Ascending aorta (tissue), 2 donors: ENCODE data around the gene C11orf42. TPM values are rescaled to one million over a fixed set of nuclear protein-coding genes. Genes with fewer than 3 reads are reported as not detected.
"Not testable (repeated sequence)": the region's sequence is repeated elsewhere in the genome, so short reads cannot be mapped to it uniquely, and the experiment has no call there.

Experiments used
- DNase-seq, 2 donors: peaks; one replicate each; pipeline ENCODE4 v3.0.0-alpha.2; 2019; ENCODE audit warnings: low spot score in 2 of 2
- H3K27ac ChIP-seq, 2 donors: fragments of 200-600 bp; sonication (generic); one replicate each; pipeline ENCODE4 v1.5.1; 2016 to 2017; ENCODE audit warnings: mild to moderate bottlenecking in 1 of 2
- H3K27me3 ChIP-seq: fragments of 200-600 bp; sonication (generic); one replicate; pipeline ENCODE4 v1.5.1; 2017
- H3K36me3 ChIP-seq, 2 donors: fragments of 200-600 bp; sonication (generic); one replicate each; pipeline ENCODE4 v1.5.1; 2016
- H3K4me1 ChIP-seq, 2 donors: fragments of 200-600 bp; sonication (generic); one replicate each; pipeline ENCODE4 v1.5.1; 2016 to 2017; ENCODE audit warnings: mild to moderate bottlenecking in 1 of 2
- H3K4me3 ChIP-seq, 2 donors: fragments of 200-600 bp; sonication (generic); one replicate each; pipeline ENCODE4 v1.5.1; 2016 to 2017; ENCODE audit warnings: mild to moderate bottlenecking in 1 of 2
- H3K9me3 ChIP-seq, 2 donors: fragments of 200-600 bp; sonication (generic); one replicate each; pipeline ENCODE4 v1.5.1; 2016
- intact Hi-C: fragments of 100-400 bp; cut with DNase I; formaldehyde crosslinking; loops from one replicate; pipeline ENCODE4 v1.15.1; 2023
- total RNA-seq: library from RNA; depleted of rRNA; stranded (reverse); fragments of >200 nt; gene quantifications from one replicate; pipeline ENCODE4 v1.1.0, GENCODE V29; 2016
- TF ChIP-seq, protein P1 (sequence below), 3 experiments: fragments of 200-600 bp in 2 of 3; fragments of 450-650 bp in 1 of 3; sonication (generic) in 2 of 3; IDR thresholded peaks; one replicate each; pipeline ENCODE4 v1.5.1; 2016 to 2019; ENCODE audit warnings: antibody characterized with exemption in 3 of 3, mild to moderate bottlenecking in 1 of 3, moderate library complexity in 1 of 3

C11orf42 gene
- total RNA-seq, 1 donor from 2014 or later: not detected

GRCh38 chr11:6245536-6245935 is 40.2 kb downstream of the C11orf42 start:
- H3K27ac ChIP-seq: no peak overlapping the region

DNA sequence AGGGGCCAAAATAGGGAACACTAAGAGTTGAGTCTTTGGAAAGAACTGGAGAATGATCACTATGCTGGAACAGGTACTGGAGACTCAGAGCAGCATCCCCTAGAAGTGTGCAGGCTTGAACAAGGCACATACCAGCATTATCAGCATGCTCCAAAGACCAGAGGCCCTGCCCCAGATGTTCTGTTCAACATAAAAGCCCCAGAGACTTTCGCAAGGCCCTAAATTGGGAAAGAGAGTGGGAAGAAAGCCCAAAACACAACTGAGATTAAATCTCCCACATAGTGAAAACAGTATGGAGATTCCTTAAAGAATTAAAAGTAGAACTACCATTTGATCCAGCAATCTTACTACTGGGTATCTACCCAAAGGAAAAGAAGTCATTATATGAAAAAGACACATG is 42.9 kb downstream of the C11orf42 start:
- TF ChIP-seq, protein P1, sequence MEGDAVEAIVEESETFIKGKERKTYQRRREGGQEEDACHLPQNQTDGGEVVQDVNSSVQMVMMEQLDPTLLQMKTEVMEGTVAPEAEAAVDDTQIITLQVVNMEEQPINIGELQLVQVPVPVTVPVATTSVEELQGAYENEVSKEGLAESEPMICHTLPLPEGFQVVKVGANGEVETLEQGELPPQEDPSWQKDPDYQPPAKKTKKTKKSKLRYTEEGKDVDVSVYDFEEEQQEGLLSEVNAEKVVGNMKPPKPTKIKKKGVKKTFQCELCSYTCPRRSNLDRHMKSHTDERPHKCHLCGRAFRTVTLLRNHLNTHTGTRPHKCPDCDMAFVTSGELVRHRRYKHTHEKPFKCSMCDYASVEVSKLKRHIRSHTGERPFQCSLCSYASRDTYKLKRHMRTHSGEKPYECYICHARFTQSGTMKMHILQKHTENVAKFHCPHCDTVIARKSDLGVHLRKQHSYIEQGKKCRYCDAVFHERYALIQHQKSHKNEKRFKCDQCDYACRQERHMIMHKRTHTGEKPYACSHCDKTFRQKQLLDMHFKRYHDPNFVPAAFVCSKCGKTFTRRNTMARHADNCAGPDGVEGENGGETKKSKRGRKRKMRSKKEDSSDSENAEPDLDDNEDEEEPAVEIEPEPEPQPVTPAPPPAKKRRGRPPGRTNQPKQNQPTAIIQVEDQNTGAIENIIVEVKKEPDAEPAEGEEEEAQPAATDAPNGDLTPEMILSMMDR (IDR thresholded peaks at IDR 0.05): no peak
- DNase-seq: no peak
- Histone ChIP-seq H3K9me3 (no peaks in the 10 kb centered on the region), H3K4me1 (peaks cover 0 to 2% of the 10 kb centered on the region in 2 donors), H3K27ac (no peak overlapping the region), H3K27me3 (no peaks in the 10 kb centered on the region), H3K36me3 (no peaks in the 10 kb centered on the region), H3K4me3 (no peak overlapping the region)
- intact Hi-C loops: no loop called here

More at GRCh38 chr11:6245536-6245935, 40.2 kb downstream of the C11orf42 start:
- TF ChIP-seq, protein P1 (IDR thresholded peaks at IDR 0.05): no peak
- Histone ChIP-seq H3K9me3 (no peaks in the 10 kb centered on the region), H3K27me3 (no peaks in the 10 kb centered on the region), H3K4me3 (no peak overlapping the region), H3K4me1 (peaks cover 0 to 2% of the 10 kb centered on the region in 2 donors), H3K36me3 (no peaks in the 10 kb centered on the region)
- no peak for DNase-seq
- intact Hi-C loops: no loop called here

DNA sequence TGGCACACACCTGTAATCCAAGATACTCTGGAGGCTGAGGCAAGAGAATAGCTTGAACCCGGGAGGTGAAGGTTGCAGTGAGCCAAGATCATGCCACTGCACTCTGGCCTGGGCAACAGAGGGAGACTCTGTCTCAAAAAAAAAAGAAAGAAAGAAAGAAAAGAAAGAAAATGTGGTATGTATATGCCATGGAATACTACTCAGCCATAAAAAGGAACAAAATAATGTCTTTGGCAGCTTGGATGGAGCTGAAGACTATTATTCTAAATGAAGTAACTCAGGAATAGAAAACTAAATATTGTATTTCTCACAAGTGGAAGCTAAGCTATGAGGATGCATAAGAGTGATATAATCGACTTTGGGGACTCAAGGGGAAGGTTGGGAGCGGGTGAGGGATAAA is 43.5 kb downstream of the C11orf42 start:
- H3K36me3 ChIP-seq, H3K4me3 ChIP-seq, intact Hi-C loops, H3K9me3 ChIP-seq, H3K27ac ChIP-seq, H3K4me1 ChIP-seq, DNase-seq, H3K27me3 ChIP-seq: not testable (repeated sequence)

- peaks cover 0 to 2% of the 10 kb centered on the region in 2 donors for H3K4me1 ChIP-seq
- peak overlapping the region; percentile 0 to 52 for H3K27ac ChIP-seq
- no peaks in the 10 kb centered on the region for H3K9me3 ChIP-seq
- H3K36me3 ChIP-seq: no peaks in the 10 kb centered on the region
- TF ChIP-seq, protein P1 (IDR thresholded peaks at IDR 0.05): no peak
- DNase-seq: peak; percentile 43 to 88
- H3K27me3 ChIP-seq: no peaks in the 10 kb centered on the region
- intact Hi-C loops: no loop called here
- no peak overlapping the region for H3K4me3 ChIP-seq
Measured at GRCh38 chr11:6249770-6250555, 44.6 kb downstream of the C11orf42 start.

DNA sequence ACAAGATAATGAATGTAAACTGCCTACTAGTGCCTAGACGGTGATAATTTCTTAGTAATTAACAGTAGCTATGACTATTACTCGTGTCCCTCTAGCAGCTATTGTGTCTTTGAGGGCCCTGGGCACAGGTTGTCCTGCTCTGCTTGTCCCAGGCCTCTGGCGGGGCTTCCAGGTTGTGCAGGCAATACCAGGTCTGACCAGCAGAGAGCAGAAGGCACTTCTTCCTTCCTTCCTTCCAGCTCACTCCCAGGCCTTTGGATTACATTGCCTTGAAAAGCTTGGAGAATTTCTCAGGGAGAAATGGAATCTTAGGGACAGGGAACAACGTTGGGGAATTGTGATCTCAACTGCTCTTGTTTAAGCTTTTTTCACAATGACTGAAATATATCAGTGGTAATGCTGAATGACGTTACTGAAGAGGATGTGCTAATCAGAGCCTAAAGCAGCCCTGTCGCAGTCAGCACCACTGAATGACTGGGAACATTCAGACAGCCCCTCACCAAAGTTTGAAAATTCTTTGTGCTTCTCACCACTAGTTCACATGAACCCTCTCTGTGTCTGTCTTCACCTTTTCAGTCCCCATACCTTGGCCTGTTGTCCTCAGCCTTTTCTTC is 45.9 kb downstream of the C11orf42 start:
- H3K27me3 ChIP-seq: no peaks in the 10 kb centered on the region
- DNase-seq: peak in 1 of 2 donors; percentile 78
- peaks cover 0 to 2% of the 10 kb centered on the region in 2 donors for H3K4me1 ChIP-seq
- TF ChIP-seq, protein P1 (IDR thresholded peaks at IDR 0.05): peak; percentile 72 to 87 (median 84)
- intact Hi-C loops: loop anchor here (1.0 kb wide), 2 partner anchors 67 to 102 kb away; no protein-coding TSS in a partner anchor
- H3K27ac ChIP-seq: peak overlapping the region in 1 of 2 donors; percentile 5
- no peaks in the 10 kb centered on the region for H3K9me3 ChIP-seq
- H3K4me3 ChIP-seq: no peak overlapping the region
- no peaks in the 10 kb centered on the region for H3K36me3 ChIP-seq

GRCh38 chr11:6251990-6252473 is 46.7 kb downstream of the C11orf42 start:
- Histone ChIP-seq H3K36me3 (no peaks in the 10 kb centered on the region), H3K27ac (no peak overlapping the region), H3K9me3 (no peaks in the 10 kb centered on the region), H3K4me3 (no peak overlapping the region), H3K27me3 (no peaks in the 10 kb centered on the region), H3K4me1 (peaks cover 0 to 2% of the 10 kb centered on the region in 2 donors)
- intact Hi-C loops: loop anchor here (1.0 kb wide), 2 partner anchors 66 to 101 kb away; no protein-coding TSS in a partner anchor
- TF ChIP-seq, protein P1 (IDR thresholded peaks at IDR 0.05): no peak
- no peak for DNase-seq
